Body of pancreas (tissue), 4 donors: Measurements from ENCODE around the gene NGF.

Source experiments
- POLR2A ChIP-seq, 3 donors: fragments of 450-650 bp; IDR thresholded peaks; one replicate each; pipeline ENCODE4 v1.6.1; 2016; ENCODE audit warnings: antibody characterized with exemption in 3 of 3, mild to moderate bottlenecking in 2 of 3
- TF ChIP-seq, protein P1 (sequence below), 7 experiments: fragments of 450-650 bp in 4 of 7; fragments of 200-600 bp in 3 of 7; sonication (generic) in 3 of 7; IDR thresholded peaks; one replicate each; pipeline ENCODE4 v1.5.1; 2016 to 2019; ENCODE audit warnings: antibody characterized with exemption in 7 of 7

DNA sequence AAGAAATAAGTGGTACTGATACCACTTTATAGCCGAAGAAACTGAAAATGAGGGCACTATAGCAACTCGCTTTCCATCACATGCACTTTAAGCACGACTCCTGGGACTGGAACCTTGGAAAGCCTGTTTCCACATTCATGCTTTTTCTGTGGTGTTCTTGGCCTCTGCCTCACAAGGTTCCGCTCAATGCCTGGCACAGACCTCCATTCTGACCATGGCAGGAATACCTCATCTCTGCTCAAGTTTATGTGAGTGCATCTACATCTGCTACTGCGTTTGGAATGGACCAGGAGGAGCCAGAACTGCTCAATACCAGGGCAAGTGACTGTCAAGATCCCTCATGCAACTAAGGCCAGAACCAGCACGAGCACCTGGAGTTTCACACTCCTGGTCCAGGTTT lies 11.6 kb downstream of the NGF start:
- no peak for TF ChIP-seq POLR2A (IDR thresholded peaks at IDR 0.05)
- TF ChIP-seq, protein P1, sequence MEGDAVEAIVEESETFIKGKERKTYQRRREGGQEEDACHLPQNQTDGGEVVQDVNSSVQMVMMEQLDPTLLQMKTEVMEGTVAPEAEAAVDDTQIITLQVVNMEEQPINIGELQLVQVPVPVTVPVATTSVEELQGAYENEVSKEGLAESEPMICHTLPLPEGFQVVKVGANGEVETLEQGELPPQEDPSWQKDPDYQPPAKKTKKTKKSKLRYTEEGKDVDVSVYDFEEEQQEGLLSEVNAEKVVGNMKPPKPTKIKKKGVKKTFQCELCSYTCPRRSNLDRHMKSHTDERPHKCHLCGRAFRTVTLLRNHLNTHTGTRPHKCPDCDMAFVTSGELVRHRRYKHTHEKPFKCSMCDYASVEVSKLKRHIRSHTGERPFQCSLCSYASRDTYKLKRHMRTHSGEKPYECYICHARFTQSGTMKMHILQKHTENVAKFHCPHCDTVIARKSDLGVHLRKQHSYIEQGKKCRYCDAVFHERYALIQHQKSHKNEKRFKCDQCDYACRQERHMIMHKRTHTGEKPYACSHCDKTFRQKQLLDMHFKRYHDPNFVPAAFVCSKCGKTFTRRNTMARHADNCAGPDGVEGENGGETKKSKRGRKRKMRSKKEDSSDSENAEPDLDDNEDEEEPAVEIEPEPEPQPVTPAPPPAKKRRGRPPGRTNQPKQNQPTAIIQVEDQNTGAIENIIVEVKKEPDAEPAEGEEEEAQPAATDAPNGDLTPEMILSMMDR (IDR thresholded peaks at IDR 0.05), result no peak
